HEK293T (cell line): Measurements from ENCODE around the gene PSMB3.
A peak's percentile ranks its signal among the peaks of the same experiment; 100 is the strongest.

ENCODE experiments used
- CTCF ChIA-PET: fragments of 350-600 bp; formaldehyde crosslinking; extraction: SDS; loops from one replicate; lab custom pipeline; 2021; ENCODE audit warnings: antibody characterized with exemption, inconsistent platforms; lab: Yijun Ruan, JAX
- POLR2A ChIA-PET: fragments of 350-600 bp; formaldehyde crosslinking; extraction: SDS; loops from one replicate; lab custom pipeline; 2020; ENCODE audit warnings: antibody characterized with exemption, inconsistent platforms; lab: Yijun Ruan, JAX
- DNase-seq: peaks from one replicate; pipeline ENCODE4 v3.0.0; 2012; ENCODE audit warnings: mixed read lengths; ENCODE audit errors: extremely low spot score
- ARNT ChIP-seq: fragments of 450-650 bp; IDR thresholded peaks from 2 replicates; pipeline ENCODE4 v1.6.1; 2017; ENCODE audit warnings: mild to moderate bottlenecking
- BHLHE40 ChIP-seq: fragments of 450-650 bp; IDR thresholded peaks from 2 replicates; pipeline ENCODE4 v1.6.1; 2016; ENCODE audit warnings: mild to moderate bottlenecking, moderate library complexity, borderline replicate concordance
- CTBP1 ChIP-seq: fragments of 450-650 bp; IDR thresholded peaks from 2 replicates; pipeline ENCODE4 v1.6.1; 2016; ENCODE audit warnings: borderline replicate concordance
- ELF4 ChIP-seq: fragments of 450-650 bp; IDR thresholded peaks from 2 replicates; pipeline ENCODE4 v1.6.1; 2017; ENCODE audit warnings: antibody characterized with exemption
- FOXA1 ChIP-seq: fragments of 450-650 bp; IDR thresholded peaks from 2 replicates; pipeline ENCODE4 v1.6.1; 2016; ENCODE audit warnings: mild to moderate bottlenecking
- FOXK2 ChIP-seq: fragments of 450-650 bp; IDR thresholded peaks from 2 replicates; pipeline ENCODE4 v1.6.1; 2016; ENCODE audit warnings: mild to moderate bottlenecking
- FOXM1 ChIP-seq: fragments of 450-650 bp; IDR thresholded peaks from 2 replicates; pipeline ENCODE4 v1.6.1; 2017; ENCODE audit warnings: mild to moderate bottlenecking, borderline replicate concordance
- HDGF ChIP-seq: fragments of 450-650 bp; IDR thresholded peaks from 2 replicates; pipeline ENCODE4 v1.6.1; 2017; ENCODE audit warnings: antibody characterized with exemption, borderline replicate concordance
- L3MBTL2 ChIP-seq: fragments of 450-650 bp; conservative IDR thresholded peaks from 2 replicates; pipeline ENCODE4 v1.6.1; 2016; ENCODE audit warnings: mild to moderate bottlenecking
- LEF1 ChIP-seq: fragments of 450-650 bp; IDR thresholded peaks from 2 replicates; pipeline ENCODE4 v1.6.1; 2017; ENCODE audit warnings: mild to moderate bottlenecking, borderline replicate concordance
- NFRKB ChIP-seq: fragments of 450-650 bp; IDR thresholded peaks from 2 replicates; pipeline ENCODE4 v1.6.1; 2016; ENCODE audit warnings: mild to moderate bottlenecking, moderate library complexity
- SP1 ChIP-seq: fragments of 450-650 bp; IDR thresholded peaks from 2 replicates; pipeline ENCODE4 v1.6.1; 2017
- SUZ12 ChIP-seq: fragments of 450-650 bp; IDR thresholded peaks from 2 replicates; pipeline ENCODE4 v1.6.1; 2016; ENCODE audit warnings: mild to moderate bottlenecking
- TARDBP ChIP-seq: fragments of 450-650 bp; IDR thresholded peaks from 2 replicates; pipeline ENCODE4 v1.6.1; 2016
- ZNF384 ChIP-seq: fragments of 450-650 bp; IDR thresholded peaks from 2 replicates; pipeline ENCODE4 v1.6.1; 2016
- TF ChIP-seq, protein P1 (sequence below): fragments of 450-650 bp; IDR thresholded peaks from 2 replicates; pipeline ENCODE4 v1.6.1; 2016

Gene PSMB3

DNA sequence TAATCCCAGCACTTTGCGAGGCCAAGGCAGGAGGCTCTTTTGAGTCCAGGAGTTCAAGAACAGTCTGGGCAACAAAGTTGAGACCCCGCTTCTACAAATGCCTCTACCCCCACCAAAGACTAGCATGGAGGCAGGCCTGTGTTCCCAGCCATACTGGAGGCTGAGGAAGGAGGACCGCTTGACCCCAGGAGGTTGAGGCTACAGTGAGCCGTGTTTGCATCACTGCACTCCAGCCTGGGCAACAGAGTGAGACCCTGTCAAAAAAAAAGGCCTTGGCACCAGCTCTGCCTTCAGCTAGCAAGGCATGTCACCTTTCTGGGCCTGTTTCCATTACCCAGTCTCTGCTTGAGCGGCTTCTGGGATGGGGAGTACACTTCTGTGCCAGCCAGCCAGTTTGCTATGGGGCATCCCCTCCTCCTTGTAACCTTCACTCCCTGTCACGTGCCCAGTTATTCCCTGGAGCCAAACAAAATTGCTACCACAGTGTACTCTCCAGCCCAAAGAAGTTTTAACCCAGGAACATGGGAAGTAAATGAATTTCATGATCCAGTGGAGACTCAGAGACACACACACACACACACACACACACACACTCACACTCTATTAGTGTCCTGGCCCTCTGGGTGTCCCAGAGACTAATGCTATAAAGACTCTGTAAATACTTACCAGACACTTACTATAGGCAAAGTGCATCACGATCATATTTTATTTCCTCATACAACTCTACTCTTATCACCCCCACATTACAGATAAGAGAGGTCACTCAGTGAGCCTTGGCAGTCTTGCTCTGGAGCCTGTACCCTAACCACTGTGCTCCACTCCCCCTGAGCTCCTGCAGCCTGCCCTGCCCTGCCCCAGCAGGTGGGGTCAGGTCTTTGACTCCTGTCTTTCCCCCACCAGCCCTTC, 19.9 kb upstream of the PSMB3 start:
- POLR2A ChIA-PET, result interaction anchor here (2.7 to 3.5 kb wide), 2 partner anchors 17 to 55 kb away, joined by 10 to 19 read pairs; no protein-coding TSS in a partner anchor
- no peak for DNase-seq
- CTCF ChIA-PET, result no interaction called here
- TF ChIP-seq TARDBP (no peak), L3MBTL2 (no peak), LEF1 (no peak), BHLHE40 (no peak), FOXK2 (no peak), ELF4 (no peak), ARNT (no peak), SUZ12 (no peak), FOXA1 (no peak), NFRKB (no peak), FOXM1 (no peak), SP1 (no peak), ZNF384 (no peak), CTBP1 (no peak), HDGF (no peak)
- TF ChIP-seq, protein P1, sequence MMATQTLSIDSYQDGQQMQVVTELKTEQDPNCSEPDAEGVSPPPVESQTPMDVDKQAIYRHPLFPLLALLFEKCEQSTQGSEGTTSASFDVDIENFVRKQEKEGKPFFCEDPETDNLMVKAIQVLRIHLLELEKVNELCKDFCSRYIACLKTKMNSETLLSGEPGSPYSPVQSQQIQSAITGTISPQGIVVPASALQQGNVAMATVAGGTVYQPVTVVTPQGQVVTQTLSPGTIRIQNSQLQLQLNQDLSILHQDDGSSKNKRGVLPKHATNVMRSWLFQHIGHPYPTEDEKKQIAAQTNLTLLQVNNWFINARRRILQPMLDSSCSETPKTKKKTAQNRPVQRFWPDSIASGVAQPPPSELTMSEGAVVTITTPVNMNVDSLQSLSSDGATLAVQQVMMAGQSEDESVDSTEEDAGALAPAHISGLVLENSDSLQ, result no peak

DNA sequence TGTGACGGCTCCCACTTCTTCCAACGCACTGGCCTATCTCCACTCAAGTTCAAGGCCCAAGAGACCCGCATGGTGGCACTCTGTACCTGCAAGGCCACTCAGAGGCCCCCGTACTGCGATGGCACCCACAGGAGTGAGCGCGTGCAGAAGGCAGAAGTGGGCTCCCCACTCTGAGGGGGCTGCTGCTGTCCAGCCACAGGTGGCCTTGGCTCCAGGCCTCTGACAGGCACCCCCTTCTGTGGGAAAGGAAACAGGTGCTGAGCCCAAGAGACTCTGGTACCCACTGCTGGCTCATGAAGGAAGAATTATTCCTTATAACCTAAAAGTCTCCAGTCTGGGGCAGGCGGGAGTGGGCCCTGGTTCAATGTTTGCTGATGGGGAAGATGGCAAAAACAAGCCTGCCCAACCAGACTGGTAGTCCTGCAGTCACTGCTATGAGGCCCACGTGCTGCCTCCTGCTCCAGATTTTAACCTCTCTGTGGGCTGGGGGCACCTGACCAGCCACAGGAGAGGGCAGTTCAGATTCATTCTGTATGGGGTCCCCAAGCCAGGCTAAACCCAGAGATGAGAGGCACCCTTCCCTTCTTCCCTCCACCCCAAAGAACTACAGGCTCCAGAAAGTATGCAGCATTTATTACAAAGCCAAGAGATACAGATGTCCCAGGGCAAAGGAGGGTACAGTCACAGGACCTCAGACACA, 19.1 kb upstream of the PSMB3 start:
- POLR2A ChIA-PET, result interaction anchor here (3.5 kb wide), 1 partner anchor 56 kb away, joined by 10 read pairs; no protein-coding TSS in a partner anchor
- no peak for DNase-seq
- TF ChIP-seq NFRKB (no peak), HDGF (no peak), CTBP1 (no peak), ZNF384 (no peak), L3MBTL2 (no peak), FOXA1 (no peak), FOXK2 (no peak), FOXM1 (no peak), TARDBP (no peak), LEF1 (no peak)
- TF ChIP-seq, protein P1, result no peak
- CTCF ChIA-PET, result interaction anchor here (1.8 kb wide), 1 partner anchor 25 kb away, joined by 9 read pairs; no protein-coding TSS in a partner anchor

DNA sequence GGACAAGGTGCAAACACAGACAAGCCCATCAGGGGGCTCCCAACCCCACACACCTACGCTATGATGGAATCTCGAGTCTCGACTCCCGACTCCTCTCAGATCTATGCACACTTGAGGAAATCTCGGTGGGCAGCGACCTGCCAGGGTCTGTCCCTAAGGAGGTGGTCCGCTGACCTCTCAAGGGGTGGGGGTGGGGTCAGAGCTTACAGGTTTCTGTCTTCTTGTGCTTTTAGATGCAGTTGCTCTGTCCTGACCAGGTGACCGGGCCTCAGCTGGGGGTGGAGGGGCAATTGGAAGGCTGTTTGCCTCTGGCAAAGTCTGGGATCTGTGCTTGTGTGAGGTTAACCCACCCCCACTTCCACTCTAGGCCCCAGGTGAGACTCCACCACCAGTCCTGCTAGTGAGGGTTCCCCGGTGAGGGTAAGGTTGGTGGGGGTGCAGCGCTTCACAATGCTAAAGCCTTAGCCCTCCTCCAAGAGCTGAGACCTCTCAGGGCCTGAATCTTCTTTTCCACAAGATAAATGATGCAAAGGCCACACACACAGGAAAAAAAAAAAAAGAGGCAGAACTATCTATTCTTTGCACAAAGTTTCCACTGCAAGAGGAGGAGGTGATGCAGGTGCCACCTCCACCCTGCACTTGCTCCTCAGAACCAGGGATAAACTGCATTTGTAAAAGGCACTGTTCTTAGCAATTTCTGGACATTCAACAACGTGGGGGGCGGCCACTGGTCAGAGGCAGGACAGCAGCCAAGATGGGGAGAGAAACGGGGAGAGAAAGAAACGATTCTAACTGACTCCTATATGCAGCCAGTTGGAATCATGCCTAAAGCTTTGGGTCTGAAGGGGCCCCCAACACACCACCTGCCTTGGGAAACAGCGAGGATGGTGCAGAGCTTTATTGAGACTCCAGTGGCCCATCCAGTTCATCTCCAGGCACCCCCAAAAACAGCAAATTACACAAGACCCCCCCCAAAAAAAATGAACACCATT, 18.3 kb upstream of the PSMB3 start:
- DNase-seq, result no peak
- no peak for TF ChIP-seq ELF4
- TF ChIP-seq BHLHE40, result no peak
- TF ChIP-seq, protein P1, result no peak
- CTCF ChIA-PET, result interaction anchor here (1.0 to 2.0 kb wide), 11 partner anchors 12 to 419 kb away, joined by 3 to 11 read pairs (median 5); partner anchors contain the start of gene EPOP
- POLR2A ChIA-PET, result interaction anchor here (0.6 to 3.5 kb wide), 7 partner anchors 11 to 59 kb away, joined by 3 to 10 read pairs (median 4); partner anchors contain the start of genes MLLT6 and PSMB3

DNA sequence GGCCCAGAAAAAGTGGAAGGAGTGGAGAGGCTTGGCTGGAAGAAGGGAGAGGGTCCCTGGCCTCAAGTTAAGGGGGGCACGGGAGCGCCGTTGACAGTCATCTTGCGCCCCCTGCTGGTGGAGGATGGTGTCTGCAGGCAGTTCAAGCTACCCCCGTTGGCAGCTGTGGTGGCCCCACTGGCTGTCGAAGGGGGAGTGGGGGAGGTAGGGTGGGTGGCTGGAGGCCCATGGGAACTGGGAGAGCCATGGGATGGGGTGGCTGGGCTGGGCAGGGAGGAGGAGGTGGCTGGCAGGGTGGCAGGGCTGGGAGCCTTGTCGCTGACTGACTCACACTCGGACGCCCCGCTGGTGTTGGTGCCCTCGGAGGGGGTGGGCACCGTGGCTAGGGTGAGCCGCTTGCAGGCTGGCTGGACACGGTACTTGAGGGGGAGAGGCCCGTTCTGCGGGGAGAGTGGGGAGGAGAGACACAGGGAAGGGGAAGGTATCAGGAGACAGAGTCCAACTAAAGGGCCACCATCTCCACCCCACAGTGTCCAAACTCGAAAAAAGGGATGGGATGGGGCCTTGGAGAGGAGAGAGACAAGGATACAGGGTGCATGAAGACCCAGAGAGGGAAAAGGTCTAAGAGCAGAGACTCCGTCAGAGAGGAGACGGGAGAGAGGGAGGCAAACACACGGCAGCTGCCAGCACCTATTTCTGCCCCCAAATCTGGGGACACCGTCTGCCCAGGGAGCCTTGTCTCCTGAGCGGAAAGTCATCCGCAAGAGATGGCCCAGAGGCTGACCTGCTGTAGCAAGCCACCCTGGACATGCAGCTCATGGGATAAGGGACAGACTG, 17.2 kb upstream of the PSMB3 start:
- peak; percentile 68 for DNase-seq
- CTCF ChIA-PET, result interaction anchor here (0.5 to 2.0 kb wide), 16 partner anchors 9 to 418 kb away, joined by 3 to 11 read pairs (median 4); partner anchors contain the start of genes EPOP and PSMB3
- POLR2A ChIA-PET, result interaction anchor here (0.7 to 2.2 kb wide), 5 partner anchors 10 to 58 kb away, joined by 3 to 7 read pairs (median 4); partner anchors contain the start of genes MLLT6 and PSMB3
- TF ChIP-seq LEF1, result no peak
- no peak for TF ChIP-seq HDGF
- TF ChIP-seq, protein P1, result no peak
- no peak for TF ChIP-seq ZNF384
- TF ChIP-seq FOXA1, result no peak
- TF ChIP-seq SUZ12, result no peak
- TF ChIP-seq SP1, result no peak
- no peak for TF ChIP-seq CTBP1
- no peak for TF ChIP-seq NFRKB
- TF ChIP-seq FOXK2, result no peak
- no peak for TF ChIP-seq TARDBP
- no peak for TF ChIP-seq ARNT
- TF ChIP-seq BHLHE40, result no peak
- no peak for TF ChIP-seq FOXM1
- TF ChIP-seq ELF4, result no peak
- no peak for TF ChIP-seq L3MBTL2
